Glutamatergic neuron (in vitro differentiated cells): ENCODE results near the gene RAI1. TPM values are rescaled to one million over a fixed set of nuclear protein-coding genes. Genes with fewer than 3 reads are reported as not detected.
A peak's percentile ranks its signal among the peaks of the same experiment; 100 is the strongest.

Source experiments
- DNase-seq: peaks from one replicate; pipeline ENCODE4 v3.0.0; 2022
- H3K27ac Mint-ChIP-seq: one replicate; pipeline ENCODE4 v1.8.0; 2020; ENCODE audit warnings: mild to moderate bottlenecking, mixed read lengths, inconsistent platforms; ENCODE audit not compliant: unreplicated experiment
- H3K27me3 Mint-ChIP-seq: one replicate; pipeline ENCODE4 v1.8.0; 2020; ENCODE audit warnings: mild to moderate bottlenecking, moderate library complexity, mixed read lengths, inconsistent platforms; ENCODE audit not compliant: unreplicated experiment
- H3K36me3 Mint-ChIP-seq: one replicate; pipeline ENCODE4 v1.8.0; 2020; ENCODE audit warnings: mild to moderate bottlenecking, mixed read lengths, inconsistent platforms; ENCODE audit not compliant: unreplicated experiment
- H3K4me1 Mint-ChIP-seq: one replicate; pipeline ENCODE4 v1.8.0; 2020; ENCODE audit warnings: mild to moderate bottlenecking, low read depth, mixed read lengths, inconsistent platforms; ENCODE audit not compliant: unreplicated experiment
- H3K4me3 Mint-ChIP-seq: one replicate; pipeline ENCODE4 v1.8.0; 2020; ENCODE audit warnings: mild to moderate bottlenecking, mixed read lengths, inconsistent platforms; ENCODE audit not compliant: unreplicated experiment
- H3K9me3 Mint-ChIP-seq: one replicate; pipeline ENCODE4 v1.8.0; 2020; ENCODE audit warnings: mild to moderate bottlenecking, moderate library complexity, mixed read lengths, inconsistent platforms; ENCODE audit not compliant: unreplicated experiment
- CTCF ChIP-seq: fragments of 200-600 bp; sonication (generic); IDR thresholded peaks from one replicate; pipeline ENCODE4 v1.5.0; 2021; ENCODE audit not compliant: partially characterized antibody, unreplicated experiment
- total RNA-seq: library from RNA; stranded (reverse); fragmentation: NEBNext Ultra II Directional; extraction: Animal tissue kit (Norgen Biotek cat#: 25700); gene quantifications from one replicate; pipeline ENCODE4 v1.2.1, GENCODE V29; 2021; ENCODE audit not compliant: unreplicated experiment

The RAI1 gene
- total RNA-seq, 1 donor from 2014 or later, result 70.2 TPM

GRCh38 chr17:17837380-17837821 lies 156.1 kb downstream of the RAI1 start:
- H3K4me1 Mint-ChIP-seq, result peaks cover 37% of the 10 kb centered on the region
- peaks cover 13% of the 10 kb centered on the region for H3K27me3 Mint-ChIP-seq
- H3K9me3 Mint-ChIP-seq, result peaks cover 18% of the 10 kb centered on the region
- peak overlapping the region; percentile 89 for H3K4me3 Mint-ChIP-seq
- no peaks in the 10 kb centered on the region for H3K36me3 Mint-ChIP-seq
- no peak for DNase-seq
- peak overlapping the region; percentile 99 for H3K27ac Mint-ChIP-seq
- TF ChIP-seq CTCF, result no peak

GRCh38 chr17:17837966-17838962 lies 157.0 kb downstream of the RAI1 start:
- DNase-seq, result peak; percentile 55
- no peaks in the 10 kb centered on the region for H3K36me3 Mint-ChIP-seq
- peak overlapping the region; percentile 89 for H3K4me3 Mint-ChIP-seq
- peaks cover 39% of the 10 kb centered on the region for H3K4me1 Mint-ChIP-seq
- no peak for TF ChIP-seq CTCF
- peaks cover 14% of the 10 kb centered on the region for H3K27me3 Mint-ChIP-seq
- H3K27ac Mint-ChIP-seq, result peak overlapping the region; percentile 99
- peaks cover 21% of the 10 kb centered on the region for H3K9me3 Mint-ChIP-seq

- peak; percentile 85 for DNase-seq
- no peak overlapping the region for H3K4me3 Mint-ChIP-seq
- TF ChIP-seq CTCF, result no peak
- no peak overlapping the region for H3K27ac Mint-ChIP-seq
- H3K9me3 Mint-ChIP-seq, result peaks cover 23% of the 10 kb centered on the region
- H3K27me3 Mint-ChIP-seq, result peaks cover 19% of the 10 kb centered on the region
- H3K36me3 Mint-ChIP-seq, result no peaks in the 10 kb centered on the region
- peaks cover 36% of the 10 kb centered on the region for H3K4me1 Mint-ChIP-seq
Observed at GRCh38 chr17:17839791-17840707, 158.8 kb downstream of the RAI1 start.

DNA sequence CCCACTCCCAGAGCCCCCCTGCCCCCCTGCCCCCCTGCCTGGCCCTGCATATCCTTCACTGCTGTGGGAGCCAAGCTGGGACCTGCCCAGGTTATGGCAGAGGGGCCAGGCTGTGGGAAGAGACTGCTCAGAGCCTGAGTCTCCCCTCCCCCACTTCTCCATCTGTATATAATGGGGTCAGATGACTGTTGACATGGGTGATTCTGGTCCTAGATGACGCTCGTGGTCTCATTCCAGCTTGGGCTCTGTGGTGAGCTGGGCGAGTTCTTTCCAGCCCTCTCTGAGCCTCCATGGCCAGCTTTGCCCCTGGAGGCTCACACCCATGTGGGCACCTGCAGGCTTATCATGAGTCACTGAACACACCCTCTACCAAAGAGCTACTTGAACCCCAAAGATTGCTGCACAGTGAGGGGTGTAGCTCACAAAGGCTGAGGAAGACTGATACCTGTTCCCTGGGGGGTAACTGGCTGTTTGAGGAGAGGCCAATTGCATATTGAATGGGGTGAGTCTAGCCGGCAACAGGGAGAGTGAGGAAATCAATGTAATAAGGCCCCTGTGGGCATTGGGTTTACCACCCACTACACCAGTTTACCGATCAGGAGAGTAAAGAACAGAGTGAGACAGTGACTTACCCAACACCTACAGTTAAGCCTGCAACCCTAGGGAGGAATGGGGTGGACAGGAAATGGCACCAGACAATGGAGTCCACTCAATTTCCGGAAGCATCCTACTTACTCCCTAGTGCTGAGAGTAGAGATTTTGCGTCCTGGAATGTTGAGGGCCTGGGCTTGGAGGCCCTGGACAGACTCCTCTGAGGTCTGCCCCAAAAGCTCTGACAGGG lies 159.7 kb downstream of the RAI1 start:
- Mint-ChIP-seq H3K4me1 (peaks cover 32% of the 10 kb centered on the region), H3K9me3 (peaks cover 20% of the 10 kb centered on the region), H3K36me3 (no peaks in the 10 kb centered on the region), H3K27ac (peak overlapping the region; percentile 67), H3K27me3 (peaks cover 15% of the 10 kb centered on the region), H3K4me3 (peak overlapping the region; percentile 55)
- no peak for TF ChIP-seq CTCF
- DNase-seq, result peak; percentile 44
